ENCODE measurements around the gene IGFBP4. TPM values are rescaled to one million over a fixed set of nuclear protein-coding genes. Genes with fewer than 3 reads are reported as not detected.
A peak's percentile ranks its signal among the peaks of the same experiment; 100 is the strongest.

Gene IGFBP4
- total and polyA plus RNA-seq, 2 donors (not counting 1 experiment from before 2014, with no cell fraction given) = 4.6 to 31.3 TPM

GRCh38 chr17:40443988-40444899 is 994 bp downstream of the IGFBP4 start:
- H3K4me1 ChIP-seq (ENCODE audit: control insufficient read depth in 2 of 2, insufficient read depth in 2 of 2, low read length in 2 of 2) = peaks cover 29 to 44% of the 10 kb centered on the region in 2 donors
- peaks cover 36% of the 10 kb centered on the region for H3K79me2 ChIP-seq (ENCODE audit: control insufficient read depth, insufficient read depth, low read length)
- WGBS (ENCODE audit: insufficient coverage) = 29% methylated on average over 8 of the region's 15 CpGs
- Mint-ChIP-seq H3K4me3 (peak overlapping the region; percentile 88), H3K4me1 (peaks cover 48% of the 10 kb centered on the region), H3K27ac (peak overlapping the region; percentile 84), H3K9me3 (ENCODE audit: insufficient read depth) (no peaks in the 10 kb centered on the region), H3K27me3 (no peaks in the 10 kb centered on the region)
- ChIA-PET CTCF (interaction anchor here (0.7 to 9.3 kb wide), 19 partner anchors 8 to 337 kb away, joined by 3 to 172 read pairs (median 4); partner anchors contain the start of genes CCR7 and TOP2A), POLR2A (interaction anchor here (0.6 to 2.6 kb wide), 8 partner anchors 88 to 203 kb away, joined by 3 to 18 read pairs (median 4); partner anchors contain the start of gene SMARCE1)
- DNase-seq (peak; percentile 45), ATAC-seq (ENCODE audit: low read depth) (no peak)
- H3K4me2 ChIP-seq (replicated peaks; ENCODE audit: low read depth, low read length, poor library complexity, severe bottlenecking) = peak overlapping the region; percentile 95
- H3K4me3 ChIP-seq (ENCODE audit: control extremely low read depth in 1 of 5, extremely low read depth in 1 of 5, insufficient read depth in 1 of 5, low read depth in 2 of 5, low read length in 4 of 5) = peak overlapping the region; percentile 28 to 66 (median 48)
- no peaks in the 10 kb centered on the region for H3K9me3 ChIP-seq (ENCODE audit: control extremely low read depth in 1 of 3, control insufficient read depth in 2 of 3, insufficient read depth in 1 of 3, low read length in 2 of 3)
- peak overlapping the region in 1 of 2 donors; percentile 29 for H3K27ac ChIP-seq (ENCODE audit: low read length in 2 of 2)
- TF ChIP-seq EZH2 (IDR thresholded peaks at IDR 0.05; ENCODE audit: borderline replicate concordance, insufficient read depth, low read depth, low read length, poor library complexity, severe bottlenecking) (no peak), CTCF (IDR thresholded peaks at IDR 0.05) (peak; percentile 32)
- intact Hi-C loops (cut with micrococcal nuclease) = loop anchor here (1.0 to 5.0 kb wide), 4 partner anchors 27 to 348 kb away; partner anchors contain the start of gene TOP2A
- no peaks in the 10 kb centered on the region for H3K36me3 ChIP-seq (replicated peaks in 1 of 2; ENCODE audit: control extremely low read depth in 1 of 2, control insufficient read depth in 1 of 2, extremely low read depth in 1 of 2, insufficient read depth in 2 of 2, low read length in 1 of 2)
- no peaks in the 10 kb centered on the region for H4K20me1 ChIP-seq (ENCODE audit: control insufficient read depth, insufficient read depth, low read length, poor library complexity, severe bottlenecking)
- peaks cover 0 to 6% (median 0%) of the 10 kb centered on the region in 4 experiments for H3K27me3 ChIP-seq (replicated peaks in 1 of 4; ENCODE audit: control extremely low read depth in 1 of 4, control insufficient read depth in 3 of 4, insufficient read depth in 4 of 4, low read length in 3 of 4)
- H2AFZ ChIP-seq (ENCODE audit: insufficient read depth, low read depth, low read length, poor library complexity, severe bottlenecking) = peak overlapping the region; percentile 91
- H3K9ac ChIP-seq (ENCODE audit: low read length) = peak overlapping the region; percentile 72
